HEK293T (cell line): Measurements from ENCODE around the gene DIPK1A.

Source experiments
- CTCF ChIA-PET: fragments of 350-600 bp; formaldehyde crosslinking; extraction: SDS; loops from one replicate; lab custom pipeline; 2021; ENCODE audit warnings: antibody characterized with exemption, inconsistent platforms; lab: Yijun Ruan, JAX
- POLR2A ChIA-PET: fragments of 350-600 bp; formaldehyde crosslinking; extraction: SDS; loops from one replicate; lab custom pipeline; 2020; ENCODE audit warnings: antibody characterized with exemption, inconsistent platforms; lab: Yijun Ruan, JAX
- DNase-seq: peaks from one replicate; pipeline ENCODE4 v3.0.0; 2012; ENCODE audit warnings: mixed read lengths; ENCODE audit errors: extremely low spot score
- ARNT ChIP-seq: fragments of 450-650 bp; IDR thresholded peaks from 2 replicates; pipeline ENCODE4 v1.6.1; 2017; ENCODE audit warnings: mild to moderate bottlenecking
- BHLHE40 ChIP-seq: fragments of 450-650 bp; IDR thresholded peaks from 2 replicates; pipeline ENCODE4 v1.6.1; 2016; ENCODE audit warnings: mild to moderate bottlenecking, moderate library complexity, borderline replicate concordance
- CTBP1 ChIP-seq: fragments of 450-650 bp; IDR thresholded peaks from 2 replicates; pipeline ENCODE4 v1.6.1; 2016; ENCODE audit warnings: borderline replicate concordance
- ELF4 ChIP-seq: fragments of 450-650 bp; IDR thresholded peaks from 2 replicates; pipeline ENCODE4 v1.6.1; 2017; ENCODE audit warnings: antibody characterized with exemption
- FOXA1 ChIP-seq: fragments of 450-650 bp; IDR thresholded peaks from 2 replicates; pipeline ENCODE4 v1.6.1; 2016; ENCODE audit warnings: mild to moderate bottlenecking
- FOXK2 ChIP-seq: fragments of 450-650 bp; IDR thresholded peaks from 2 replicates; pipeline ENCODE4 v1.6.1; 2016; ENCODE audit warnings: mild to moderate bottlenecking
- FOXM1 ChIP-seq: fragments of 450-650 bp; IDR thresholded peaks from 2 replicates; pipeline ENCODE4 v1.6.1; 2017; ENCODE audit warnings: mild to moderate bottlenecking, borderline replicate concordance
- HDGF ChIP-seq: fragments of 450-650 bp; IDR thresholded peaks from 2 replicates; pipeline ENCODE4 v1.6.1; 2017; ENCODE audit warnings: antibody characterized with exemption, borderline replicate concordance
- L3MBTL2 ChIP-seq: fragments of 450-650 bp; conservative IDR thresholded peaks from 2 replicates; pipeline ENCODE4 v1.6.1; 2016; ENCODE audit warnings: mild to moderate bottlenecking
- LEF1 ChIP-seq: fragments of 450-650 bp; IDR thresholded peaks from 2 replicates; pipeline ENCODE4 v1.6.1; 2017; ENCODE audit warnings: mild to moderate bottlenecking, borderline replicate concordance
- NFRKB ChIP-seq: fragments of 450-650 bp; IDR thresholded peaks from 2 replicates; pipeline ENCODE4 v1.6.1; 2016; ENCODE audit warnings: mild to moderate bottlenecking, moderate library complexity
- SP1 ChIP-seq: fragments of 450-650 bp; IDR thresholded peaks from 2 replicates; pipeline ENCODE4 v1.6.1; 2017
- SUZ12 ChIP-seq: fragments of 450-650 bp; IDR thresholded peaks from 2 replicates; pipeline ENCODE4 v1.6.1; 2016; ENCODE audit warnings: mild to moderate bottlenecking
- TARDBP ChIP-seq: fragments of 450-650 bp; IDR thresholded peaks from 2 replicates; pipeline ENCODE4 v1.6.1; 2016
- ZNF384 ChIP-seq: fragments of 450-650 bp; IDR thresholded peaks from 2 replicates; pipeline ENCODE4 v1.6.1; 2016
- TF ChIP-seq, protein P1 (sequence below): fragments of 450-650 bp; IDR thresholded peaks from 2 replicates; pipeline ENCODE4 v1.6.1; 2016

DIPK1A gene

DNA sequence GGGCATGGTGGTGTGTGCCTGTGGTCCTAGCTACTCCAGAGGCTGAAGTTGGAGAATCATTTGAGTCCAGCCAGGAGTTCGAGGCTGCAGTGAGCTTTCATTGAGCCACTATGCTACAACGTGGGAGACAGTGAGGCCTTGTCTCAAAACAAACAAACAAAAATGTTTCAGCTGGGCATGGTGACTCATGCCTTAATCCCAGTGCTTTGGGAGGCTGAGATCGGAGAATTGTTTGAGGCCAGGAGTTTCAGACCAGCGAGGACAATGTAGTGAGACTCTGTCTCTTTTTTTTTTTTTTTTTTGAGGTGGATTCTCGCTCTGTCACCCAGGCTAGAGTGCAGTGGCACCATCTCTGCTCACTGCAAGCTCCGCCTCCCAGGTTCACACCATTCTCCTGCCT, 134.5 kb downstream of the DIPK1A start:
- no peak for TF ChIP-seq ARNT
- TF ChIP-seq ZNF384, result peak; percentile 43; the same call in 1 of the 2 replicates
- DNase-seq, result no peak
- ChIA-PET CTCF (interaction anchor here (1.4 kb wide), 1 partner anchor 8 kb away, joined by 4 read pairs; no protein-coding TSS in a partner anchor), POLR2A (no interaction called here)

DNA sequence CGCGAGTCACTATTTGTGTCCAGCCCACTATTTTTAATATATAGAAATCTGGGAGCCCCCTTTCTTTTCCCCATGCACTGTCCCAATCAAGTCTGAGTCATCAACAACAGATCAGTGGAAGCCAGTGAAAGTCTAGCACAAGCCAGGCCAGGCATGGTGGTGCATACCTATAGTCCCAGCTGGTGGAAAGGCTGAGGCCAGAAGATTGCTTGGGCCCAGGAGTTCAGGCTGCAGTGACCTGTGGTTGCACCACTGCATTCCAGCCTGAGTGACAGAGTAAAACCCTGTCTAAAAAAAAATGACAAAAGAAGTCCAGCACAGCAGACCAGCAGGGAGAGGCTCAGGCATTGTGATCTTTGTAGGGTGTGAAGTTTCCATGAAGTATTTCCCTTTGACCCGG, 138.4 kb downstream of the DIPK1A start:
- no peak for DNase-seq
- POLR2A ChIA-PET, result interaction anchor here (1.1 kb wide), 1 partner anchor 9 kb away, joined by 3 read pairs; the partner anchor contains the start of gene RPL5

DNA sequence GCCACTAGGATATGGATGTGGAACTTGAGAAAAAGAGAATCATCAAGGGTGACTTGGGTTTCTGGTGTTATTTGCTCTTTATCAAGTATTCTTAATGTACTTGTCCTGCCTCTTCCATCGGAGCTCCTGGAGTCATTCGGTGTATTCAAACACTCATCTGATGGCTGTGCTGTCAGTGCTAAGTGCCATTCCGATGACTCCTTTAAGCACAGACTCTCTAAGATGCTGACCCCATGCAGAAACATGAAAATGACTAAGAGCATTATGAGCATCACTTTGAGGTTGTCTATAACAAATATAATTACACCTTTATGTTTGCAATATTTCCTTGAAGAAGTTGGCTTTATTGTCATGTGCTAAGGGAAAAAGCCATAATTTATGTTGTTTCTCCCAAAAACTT, 140.7 kb downstream of the DIPK1A start:
- no peak for TF ChIP-seq HDGF
- no peak for TF ChIP-seq ELF4
- TF ChIP-seq NFRKB, result no peak
- TF ChIP-seq FOXK2, result no peak
- TF ChIP-seq BHLHE40, result no peak
- no peak for TF ChIP-seq FOXA1
- no peak for TF ChIP-seq SUZ12
- no peak for TF ChIP-seq CTBP1
- no peak for TF ChIP-seq TARDBP
- no peak for TF ChIP-seq L3MBTL2
- TF ChIP-seq ZNF384, result no peak
- TF ChIP-seq, protein P1, sequence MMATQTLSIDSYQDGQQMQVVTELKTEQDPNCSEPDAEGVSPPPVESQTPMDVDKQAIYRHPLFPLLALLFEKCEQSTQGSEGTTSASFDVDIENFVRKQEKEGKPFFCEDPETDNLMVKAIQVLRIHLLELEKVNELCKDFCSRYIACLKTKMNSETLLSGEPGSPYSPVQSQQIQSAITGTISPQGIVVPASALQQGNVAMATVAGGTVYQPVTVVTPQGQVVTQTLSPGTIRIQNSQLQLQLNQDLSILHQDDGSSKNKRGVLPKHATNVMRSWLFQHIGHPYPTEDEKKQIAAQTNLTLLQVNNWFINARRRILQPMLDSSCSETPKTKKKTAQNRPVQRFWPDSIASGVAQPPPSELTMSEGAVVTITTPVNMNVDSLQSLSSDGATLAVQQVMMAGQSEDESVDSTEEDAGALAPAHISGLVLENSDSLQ, result no peak
- TF ChIP-seq SP1, result no peak
- TF ChIP-seq ARNT, result no peak
- TF ChIP-seq FOXM1, result no peak
- ChIA-PET CTCF (no interaction called here), POLR2A (interaction anchor here (1.6 kb wide), 1 partner anchor 12 kb away, joined by 6 read pairs; the partner anchor contains the start of gene RPL5)
- no peak for DNase-seq

More for the DNA sequence above, 138.4 kb downstream of the DIPK1A start:
- TF ChIP-seq FOXA1, result no peak
- TF ChIP-seq BHLHE40, result no peak
- no peak for TF ChIP-seq TARDBP
- TF ChIP-seq FOXM1, result no peak
- TF ChIP-seq, protein P1, result no peak
- CTCF ChIA-PET, result interaction anchor here (0.6 kb wide), 1 partner anchor 1137 kb away, joined by 4 read pairs; no protein-coding TSS in a partner anchor

DNA sequence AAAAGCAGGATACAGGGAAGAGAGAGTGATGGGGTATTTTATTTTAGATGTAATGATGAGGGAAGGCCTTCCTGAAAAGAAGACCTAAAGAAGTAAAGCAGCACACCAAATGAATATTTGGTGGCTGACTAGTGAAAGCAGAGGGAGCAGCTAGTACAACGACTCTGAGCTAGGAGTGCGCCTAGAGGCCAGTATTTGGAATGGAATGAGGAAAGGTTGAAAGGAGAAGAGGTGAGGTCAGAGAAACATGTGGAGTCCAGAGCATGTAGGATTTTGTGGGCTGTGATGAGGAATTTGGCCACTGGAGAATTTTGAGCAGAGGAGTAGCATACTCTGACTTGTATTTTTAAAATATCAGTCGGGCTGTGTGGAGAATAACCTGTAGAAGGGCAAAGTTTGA, 141.2 kb downstream of the DIPK1A start:
- POLR2A ChIA-PET, result interaction anchor here (1.6 kb wide), 1 partner anchor 12 kb away, joined by 6 read pairs; the partner anchor contains the start of gene RPL5
- no peak for TF ChIP-seq ELF4
- TF ChIP-seq SUZ12, result no peak
- no peak for TF ChIP-seq SP1
- TF ChIP-seq TARDBP, result no peak
- TF ChIP-seq, protein P1, result no peak
- no peak for TF ChIP-seq FOXA1
- TF ChIP-seq LEF1, result no peak
- TF ChIP-seq NFRKB, result no peak
- no peak for TF ChIP-seq BHLHE40
- CTCF ChIA-PET, result no interaction called here
- no peak for DNase-seq

DNA sequence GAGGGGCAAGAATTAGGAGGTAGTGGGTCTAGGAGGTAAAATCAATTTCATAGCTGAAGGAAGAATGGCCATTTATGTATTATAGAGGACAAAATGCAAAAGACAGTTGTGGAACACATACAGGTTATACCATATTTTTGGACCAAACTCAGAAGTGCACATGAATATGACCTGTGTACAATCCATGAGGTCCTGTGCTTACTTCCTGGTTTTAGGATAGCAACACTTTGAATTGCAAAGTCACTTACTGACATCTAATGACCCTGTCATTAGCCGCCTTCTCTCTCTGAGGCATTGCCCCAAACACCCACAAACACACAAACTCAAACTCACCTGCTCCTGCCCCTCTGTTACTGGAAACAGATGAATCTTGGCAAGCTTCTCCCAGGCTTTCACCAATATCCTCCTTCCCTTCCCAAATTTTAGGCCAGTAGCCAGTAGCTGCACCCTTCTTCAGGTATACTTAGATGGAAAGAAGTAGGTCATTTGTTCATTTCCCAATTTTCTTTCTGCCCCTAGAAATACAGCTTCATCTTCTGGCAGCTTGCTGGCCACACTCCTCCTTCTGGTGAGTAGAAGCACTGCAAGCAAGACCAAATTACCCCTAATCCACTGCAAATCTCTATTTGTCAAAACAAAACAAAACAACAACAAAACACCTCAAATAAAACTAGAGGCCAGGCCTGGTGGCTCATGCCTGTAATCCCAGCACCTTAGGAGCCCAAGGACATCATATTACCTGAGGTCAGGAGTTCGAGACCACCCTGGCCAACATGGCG, 143.1 kb downstream of the DIPK1A start:
- POLR2A ChIA-PET, result interaction anchor here (1.3 kb wide), 1 partner anchor 14 kb away, joined by 7 read pairs; the partner anchor contains the start of gene RPL5
- DNase-seq, result peak; percentile 61
- CTCF ChIA-PET, result interaction anchor here (0.6 to 3.8 kb wide), 13 partner anchors 9 to 508 kb away, joined by 3 to 25 read pairs (median 4); partner anchors contain the start of gene RPL5
- TF ChIP-seq TARDBP, result no peak; the same call in 1 of the 2 replicates
- no peak for TF ChIP-seq LEF1
- no peak for TF ChIP-seq CTBP1
- TF ChIP-seq L3MBTL2, result no peak
- TF ChIP-seq FOXK2, result no peak
- no peak for TF ChIP-seq FOXA1
- no peak for TF ChIP-seq ZNF384

DNA sequence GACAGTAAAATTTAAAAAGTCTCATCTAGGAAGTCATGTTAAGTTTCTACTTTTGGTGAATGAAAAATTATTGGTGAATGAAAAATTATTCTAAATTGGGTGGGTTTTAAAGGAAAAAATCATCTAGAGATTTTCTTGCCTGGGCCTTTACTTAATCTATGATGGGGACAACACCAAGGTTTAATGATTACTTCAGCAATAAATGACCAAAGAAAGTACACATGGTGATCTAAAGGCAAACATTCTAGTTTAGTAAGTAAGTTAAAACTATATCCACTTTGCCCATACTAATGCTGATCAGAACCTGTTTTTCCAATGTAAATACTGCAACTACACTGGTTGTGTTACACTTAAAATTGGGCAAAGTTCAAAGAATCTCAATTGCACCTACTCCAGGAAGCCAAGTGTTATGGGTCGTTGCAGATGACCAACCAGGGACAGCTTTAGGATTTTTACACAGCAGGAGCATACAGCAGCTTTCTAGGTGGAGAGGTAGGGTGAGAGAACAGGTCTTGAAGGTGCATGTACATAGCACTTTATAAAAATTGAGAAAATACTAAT, 144.0 kb downstream of the DIPK1A start:
- DNase-seq, result no peak
- CTCF ChIA-PET, result interaction anchor here (0.6 to 3.8 kb wide), 5 partner anchors 14 to 886 kb away, joined by 3 to 25 read pairs (median 3); partner anchors contain the start of gene RPL5
- POLR2A ChIA-PET, result no interaction called here

More for the DNA sequence above, 144.0 kb downstream of the DIPK1A start:
- no peak for TF ChIP-seq FOXA1
- no peak for TF ChIP-seq SUZ12
- no peak for TF ChIP-seq FOXK2
- TF ChIP-seq NFRKB, result no peak
- TF ChIP-seq BHLHE40, result no peak
- no peak for TF ChIP-seq TARDBP
- no peak for TF ChIP-seq ELF4
